ENCODE results near the gene NRXN3.
"Not testable (repeated sequence)": the region's sequence is repeated elsewhere in the genome, so short reads cannot be mapped to it uniquely, and the experiment has no call there.

Gene NRXN3

GRCh38 chr14:79730953-79731352 is 1560.8 kb downstream of the NRXN3 start:
- DNase-seq: no peak

GRCh38 chr14:79732911-79733655 is 1562.9 kb downstream of the NRXN3 start:
- no peak for DNase-seq

GRCh38 chr14:79734151-79734550 is 1564.0 kb downstream of the NRXN3 start:
- DNase-seq: no peak

GRCh38 chr14:79734656-79735055 is 1564.5 kb downstream of the NRXN3 start:
- no peak for DNase-seq

GRCh38 chr14:79735121-79735520 is 1564.9 kb downstream of the NRXN3 start:
- no peak for DNase-seq

GRCh38 chr14:79740066-79740601 is 1570.0 kb downstream of the NRXN3 start:
- no peak for DNase-seq

- no peak for DNase-seq
These were observed 1572.0 kb downstream of the NRXN3 start for GRCh38 chr14:79742142-79742541.

- no peak for DNase-seq
These were observed 1574.9 kb downstream of the NRXN3 start for GRCh38 chr14:79745046-79745445.

GRCh38 chr14:79749065-79749464 is 1578.9 kb downstream of the NRXN3 start:
- no peak for DNase-seq

GRCh38 chr14:79758985-79759384 is 1588.8 kb downstream of the NRXN3 start:
- no peak for DNase-seq

- DNase-seq: no peak
These were observed 1594.2 kb downstream of the NRXN3 start for GRCh38 chr14:79764323-79764722.

- no peak for DNase-seq
These were observed 1596.3 kb downstream of the NRXN3 start for GRCh38 chr14:79766511-79766910.

GRCh38 chr14:79767251-79767650 is 1597.1 kb downstream of the NRXN3 start:
- DNase-seq: no peak

- not testable (repeated sequence) for DNase-seq
These were observed 1597.5 kb downstream of the NRXN3 start for GRCh38 chr14:79767721-79768120.

- DNase-seq: no peak
These were observed 1611.7 kb downstream of the NRXN3 start for GRCh38 chr14:79781882-79782281.

GRCh38 chr14:79783041-79783440 is 1612.9 kb downstream of the NRXN3 start:
- DNase-seq: no peak

- DNase-seq: no peak
These were observed 1616.3 kb downstream of the NRXN3 start for GRCh38 chr14:79786522-79786921.

- DNase-seq: no peak
These were observed 1618.2 kb downstream of the NRXN3 start for GRCh38 chr14:79788346-79788745.

GRCh38 chr14:79791055-79791732 is 1621.0 kb downstream of the NRXN3 start:
- DNase-seq: no peak

GRCh38 chr14:79802093-79802492 is 1631.9 kb downstream of the NRXN3 start:
- no peak for DNase-seq

GRCh38 chr14:79805636-79806035 is 1635.5 kb downstream of the NRXN3 start:
- no peak for DNase-seq

- no peak for DNase-seq
These were observed 1639.9 kb downstream of the NRXN3 start for GRCh38 chr14:79809849-79810612.

- no peak for DNase-seq
These were observed 1650.8 kb downstream of the NRXN3 start for GRCh38 chr14:79820866-79821535.
